ENCODE data around the gene L3MBTL1.

DNA sequence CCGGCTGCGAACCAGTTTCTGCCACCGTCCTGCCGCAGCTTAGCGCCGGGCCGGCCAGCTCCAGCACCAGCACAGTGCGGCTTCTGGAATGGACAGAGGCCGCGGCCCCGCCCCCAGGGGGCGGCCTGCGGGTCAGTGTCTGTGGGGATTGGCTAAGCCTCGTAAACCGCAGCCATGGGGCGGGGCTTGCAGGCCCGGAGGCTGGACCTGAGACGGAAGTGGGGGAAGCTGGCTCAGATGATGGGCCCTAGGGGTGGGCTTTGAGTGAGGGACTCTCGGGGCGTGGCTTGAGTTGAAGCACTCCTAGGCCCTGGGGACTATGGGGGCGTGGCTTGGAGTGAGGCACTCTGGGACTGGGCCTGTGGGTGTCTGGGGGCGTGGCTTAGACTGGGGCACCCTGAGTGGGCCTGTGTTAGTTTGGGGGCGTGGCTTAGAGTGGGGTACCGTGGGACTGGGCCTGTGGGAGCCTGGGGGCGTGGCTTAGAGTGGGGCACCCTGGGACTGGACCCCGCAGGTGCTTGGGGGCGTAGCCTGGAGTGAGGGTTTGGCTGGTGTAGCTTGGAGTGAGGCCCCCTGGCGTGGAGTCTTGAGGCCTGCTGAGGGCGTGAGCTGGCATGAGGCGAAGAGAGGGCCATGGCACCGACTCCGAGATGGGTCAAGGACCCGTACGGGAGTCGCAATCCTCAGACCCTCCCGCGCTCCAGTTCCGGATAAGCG is 6.6 kb downstream of the L3MBTL1 start:
- TF ChIP-seq, protein P1, sequence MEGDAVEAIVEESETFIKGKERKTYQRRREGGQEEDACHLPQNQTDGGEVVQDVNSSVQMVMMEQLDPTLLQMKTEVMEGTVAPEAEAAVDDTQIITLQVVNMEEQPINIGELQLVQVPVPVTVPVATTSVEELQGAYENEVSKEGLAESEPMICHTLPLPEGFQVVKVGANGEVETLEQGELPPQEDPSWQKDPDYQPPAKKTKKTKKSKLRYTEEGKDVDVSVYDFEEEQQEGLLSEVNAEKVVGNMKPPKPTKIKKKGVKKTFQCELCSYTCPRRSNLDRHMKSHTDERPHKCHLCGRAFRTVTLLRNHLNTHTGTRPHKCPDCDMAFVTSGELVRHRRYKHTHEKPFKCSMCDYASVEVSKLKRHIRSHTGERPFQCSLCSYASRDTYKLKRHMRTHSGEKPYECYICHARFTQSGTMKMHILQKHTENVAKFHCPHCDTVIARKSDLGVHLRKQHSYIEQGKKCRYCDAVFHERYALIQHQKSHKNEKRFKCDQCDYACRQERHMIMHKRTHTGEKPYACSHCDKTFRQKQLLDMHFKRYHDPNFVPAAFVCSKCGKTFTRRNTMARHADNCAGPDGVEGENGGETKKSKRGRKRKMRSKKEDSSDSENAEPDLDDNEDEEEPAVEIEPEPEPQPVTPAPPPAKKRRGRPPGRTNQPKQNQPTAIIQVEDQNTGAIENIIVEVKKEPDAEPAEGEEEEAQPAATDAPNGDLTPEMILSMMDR (conservative IDR thresholded peaks at IDR 0.05; ENCODE audit: low read length), result peak; percentile 44
- no peak for TF ChIP-seq EZH2phosphoT487 (IDR thresholded peaks at IDR 0.05; ENCODE audit: borderline replicate concordance)

Measured in Loucy (cell line).